22Rv1 (cell line): ENCODE results near the gene HEG1.

Experiments used
- CTCF ChIP-seq: fragments of 450-650 bp; IDR thresholded peaks from 2 replicates; pipeline ENCODE4 v1.5.1; 2017; ENCODE audit warnings: mild to moderate bottlenecking
- ZFX ChIP-seq: fragments of 450-650 bp; IDR thresholded peaks from 2 replicates; pipeline ENCODE4 v1.6.1; 2017; ENCODE audit warnings: antibody characterized with exemption, borderline replicate concordance

GRCh38 chr3:124934577-124934976, 121.2 kb downstream of the HEG1 start, which contains the start of gene MUC13:
- TF ChIP-seq CTCF: no peak
- TF ChIP-seq ZFX: no peak
